HG03378 (cell line): ENCODE measurements around the gene MYO1D.
"Not testable (repeated sequence)": the region's sequence is repeated elsewhere in the genome, so short reads cannot be mapped to it uniquely, and the experiment has no call there.

Experiments
- ATAC-seq: cut with Tn5 transposase; IDR thresholded peaks from one replicate; pipeline ENCODE4 v1.9.1; 2021; ENCODE audit warnings: mild to moderate bottlenecking, moderate library complexity; ENCODE audit not compliant: unreplicated experiment

The MYO1D gene

DNA sequence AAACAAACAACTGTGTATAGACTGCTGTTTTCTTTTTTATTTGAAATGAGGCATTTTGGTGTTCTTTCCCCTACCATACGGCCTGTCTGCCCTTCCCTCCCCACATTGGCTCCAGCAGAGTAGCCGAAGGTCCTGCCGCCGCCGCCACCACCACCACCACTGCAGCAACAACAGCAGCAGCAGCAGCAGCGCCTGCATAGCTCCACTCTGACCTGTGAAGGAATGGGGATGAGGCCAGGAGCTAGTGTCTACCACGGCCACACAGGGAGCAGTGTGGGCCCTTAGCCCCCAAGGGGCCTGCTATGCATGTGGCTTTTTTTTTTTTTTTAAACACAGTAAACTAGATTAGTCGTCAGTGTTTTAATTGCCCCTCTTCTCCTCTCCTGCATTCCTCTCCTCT, 395.7 kb downstream of the MYO1D start:
- ATAC-seq = no peak

DNA sequence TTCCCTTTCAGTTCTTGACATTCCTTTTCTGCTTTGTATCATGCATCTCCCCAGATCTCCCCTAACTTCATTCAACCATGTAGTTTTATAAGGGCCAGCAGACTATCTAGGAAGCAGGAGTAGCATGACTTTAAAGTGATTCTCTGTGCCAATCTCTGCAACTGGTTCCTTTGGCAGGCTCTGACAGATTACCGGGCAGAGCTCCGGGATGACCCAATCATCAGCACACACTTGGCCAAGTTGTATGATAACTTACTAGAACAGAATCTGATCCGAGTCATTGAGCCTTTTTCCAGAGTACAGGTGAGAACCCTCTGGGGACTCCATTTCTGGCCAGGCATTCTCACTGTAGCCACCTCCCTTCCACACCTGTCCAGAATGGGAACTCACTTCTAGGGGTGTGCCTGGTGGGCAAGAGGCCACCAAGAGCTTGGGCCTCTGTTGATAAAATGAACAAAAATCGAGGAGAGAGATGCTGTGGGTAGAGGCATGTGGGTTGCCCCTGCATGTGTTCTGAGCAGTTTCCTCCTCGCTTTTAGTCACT, 397.8 kb downstream of the MYO1D start:
- no peak for ATAC-seq

DNA sequence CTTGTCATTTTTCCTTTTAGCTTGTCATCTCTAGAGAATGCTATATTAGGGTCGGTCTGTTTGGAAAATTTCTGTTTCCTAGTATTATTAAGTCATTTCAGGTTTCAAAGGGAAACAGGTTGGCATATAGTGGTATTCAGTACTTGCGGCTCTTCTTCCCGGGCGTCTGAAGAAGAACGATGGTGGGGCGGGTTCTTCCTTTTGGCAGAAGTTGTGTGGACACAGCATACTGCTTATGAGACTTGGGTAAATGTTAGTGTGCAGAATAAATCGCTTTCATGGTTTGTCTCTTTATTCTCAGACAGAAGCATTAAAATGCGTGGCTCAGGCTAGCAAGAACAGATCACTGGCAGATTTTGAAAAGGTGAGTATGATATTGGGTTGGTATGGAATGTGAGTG, 399.7 kb downstream of the MYO1D start:
- ATAC-seq = no peak

DNA sequence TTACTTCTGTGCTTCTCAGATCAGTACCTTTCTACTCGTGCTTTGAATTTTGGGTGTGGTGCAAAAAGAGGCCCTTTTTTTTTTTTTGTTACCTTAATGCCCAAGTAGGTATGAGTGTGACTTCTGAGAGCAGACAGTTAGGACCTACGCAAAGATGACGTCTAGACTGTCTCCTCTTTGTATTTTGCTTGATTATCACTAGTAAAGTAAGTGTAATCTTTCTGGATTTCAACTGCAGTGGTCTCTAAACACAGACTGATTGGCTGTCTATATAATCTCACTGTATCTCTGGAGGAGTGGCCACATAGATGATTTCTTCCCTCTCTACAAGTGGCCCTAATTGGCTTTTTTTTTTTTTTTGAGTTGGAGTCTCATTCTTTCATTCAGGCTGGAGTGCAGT, 401.7 kb downstream of the MYO1D start:
- no peak for ATAC-seq

DNA sequence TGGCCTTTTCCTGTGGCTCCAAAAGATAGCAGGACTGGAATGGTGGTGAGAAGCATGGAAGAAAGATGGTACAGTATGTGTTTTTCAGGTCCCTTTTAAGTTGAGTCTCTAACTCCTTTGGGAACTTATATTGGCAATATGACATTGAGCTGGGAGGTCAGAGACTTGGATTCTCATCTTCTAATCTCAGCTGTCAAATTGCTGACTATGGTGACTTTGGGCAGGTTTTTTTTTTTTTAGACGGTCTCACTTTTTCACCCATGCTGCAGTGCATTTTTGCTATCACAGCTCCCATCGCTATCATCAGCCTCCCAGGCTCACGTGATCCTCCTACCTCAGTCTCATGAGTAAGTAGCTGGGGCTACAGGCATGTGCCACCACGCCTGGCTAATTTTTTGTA, 405.3 kb downstream of the MYO1D start:
- ATAC-seq = no peak

DNA sequence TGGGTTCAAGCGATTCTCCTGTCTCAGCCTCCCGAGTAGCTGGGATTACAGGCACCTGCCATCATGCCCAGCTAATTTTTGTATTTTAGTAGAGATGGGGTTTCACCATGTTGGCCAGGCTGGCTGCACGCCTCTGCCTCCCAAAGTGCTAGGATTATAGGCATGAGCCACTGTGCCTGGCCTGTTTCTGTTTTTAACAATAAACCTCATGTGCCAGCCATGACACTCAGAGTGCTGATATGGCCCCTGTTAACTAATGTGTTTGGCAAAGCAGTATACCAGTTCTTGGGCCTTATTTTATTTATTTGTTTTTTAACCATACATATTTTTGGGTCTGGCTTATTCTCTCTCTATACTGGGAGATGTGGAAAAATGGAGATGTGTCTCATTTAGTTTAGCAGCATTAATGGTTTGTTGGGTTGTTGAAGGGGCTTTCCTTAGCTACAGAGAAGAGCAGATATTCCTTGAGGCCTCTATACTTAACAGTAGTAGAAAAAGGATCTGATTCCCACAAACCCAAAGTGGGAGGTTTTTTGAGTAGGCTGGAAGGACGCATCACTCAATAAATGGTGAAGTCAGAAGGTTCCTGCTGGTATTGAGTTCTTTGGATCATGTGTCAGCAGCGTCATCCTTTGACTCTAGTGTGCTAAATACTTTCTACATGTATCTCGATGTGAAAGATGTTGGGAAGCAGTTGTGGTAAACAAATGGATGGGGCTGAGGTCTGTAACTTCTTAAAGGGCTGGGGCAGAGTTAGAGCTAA, 406.3 kb downstream of the MYO1D start:
- ATAC-seq = no peak

DNA sequence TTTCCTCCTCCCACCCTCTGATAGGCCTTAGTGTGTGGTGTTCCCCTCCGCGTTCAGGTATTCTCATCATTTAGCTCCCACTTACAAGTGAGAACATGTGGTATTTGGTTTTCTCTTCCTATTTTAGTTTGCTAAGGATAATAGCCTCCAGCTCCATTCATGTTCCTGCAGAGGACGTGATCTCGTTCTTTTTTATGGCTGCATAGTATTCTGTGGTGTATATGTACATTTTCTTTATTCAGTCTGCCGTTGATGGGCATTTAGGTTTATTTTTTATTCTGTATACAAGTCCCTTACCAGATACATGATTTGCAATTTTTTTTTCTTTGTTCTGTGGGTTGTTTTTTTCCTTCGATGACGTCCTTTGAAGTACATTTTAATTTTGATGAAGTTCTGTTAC, 409.0 kb downstream of the MYO1D start:
- no peak for ATAC-seq

DNA sequence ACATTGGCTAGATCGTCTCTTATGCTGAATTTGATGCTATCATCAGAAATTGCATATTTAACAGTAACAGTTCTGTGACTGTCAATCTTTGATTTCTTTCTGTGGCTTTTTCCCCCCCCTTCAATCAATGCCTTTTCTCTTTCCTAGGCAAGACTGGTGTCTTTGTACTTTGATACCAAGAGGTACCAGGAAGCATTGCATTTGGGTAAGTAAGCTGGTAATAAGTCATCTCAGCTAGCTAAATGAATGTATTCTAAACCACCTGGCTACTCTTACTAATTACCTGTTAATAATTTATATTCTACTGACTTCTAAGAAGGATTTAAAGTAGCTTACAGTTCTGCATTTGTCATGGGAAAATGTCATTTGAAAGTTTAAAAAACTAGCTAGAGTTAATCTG, 412.6 kb downstream of the MYO1D start:
- ATAC-seq = no peak

DNA sequence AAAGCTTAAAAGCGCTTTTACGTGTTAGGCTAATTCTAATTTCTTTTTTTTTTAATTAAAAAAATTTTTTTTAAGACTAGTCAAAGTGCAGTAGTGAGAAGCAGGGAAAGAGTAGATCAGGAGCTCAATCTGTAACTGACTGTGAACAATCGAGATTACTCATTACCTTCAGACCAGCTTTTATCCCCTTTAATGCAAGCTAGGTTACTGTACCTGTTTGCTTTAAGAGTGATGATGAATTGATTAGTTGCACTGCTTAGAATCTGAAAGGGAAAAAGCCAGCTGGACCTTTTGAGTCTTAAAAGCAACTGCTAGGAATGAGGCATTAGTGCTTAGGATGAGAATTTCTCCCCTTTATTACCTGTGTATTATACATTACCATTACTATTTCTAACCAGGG, 413.6 kb downstream of the MYO1D start:
- ATAC-seq = no peak

DNA sequence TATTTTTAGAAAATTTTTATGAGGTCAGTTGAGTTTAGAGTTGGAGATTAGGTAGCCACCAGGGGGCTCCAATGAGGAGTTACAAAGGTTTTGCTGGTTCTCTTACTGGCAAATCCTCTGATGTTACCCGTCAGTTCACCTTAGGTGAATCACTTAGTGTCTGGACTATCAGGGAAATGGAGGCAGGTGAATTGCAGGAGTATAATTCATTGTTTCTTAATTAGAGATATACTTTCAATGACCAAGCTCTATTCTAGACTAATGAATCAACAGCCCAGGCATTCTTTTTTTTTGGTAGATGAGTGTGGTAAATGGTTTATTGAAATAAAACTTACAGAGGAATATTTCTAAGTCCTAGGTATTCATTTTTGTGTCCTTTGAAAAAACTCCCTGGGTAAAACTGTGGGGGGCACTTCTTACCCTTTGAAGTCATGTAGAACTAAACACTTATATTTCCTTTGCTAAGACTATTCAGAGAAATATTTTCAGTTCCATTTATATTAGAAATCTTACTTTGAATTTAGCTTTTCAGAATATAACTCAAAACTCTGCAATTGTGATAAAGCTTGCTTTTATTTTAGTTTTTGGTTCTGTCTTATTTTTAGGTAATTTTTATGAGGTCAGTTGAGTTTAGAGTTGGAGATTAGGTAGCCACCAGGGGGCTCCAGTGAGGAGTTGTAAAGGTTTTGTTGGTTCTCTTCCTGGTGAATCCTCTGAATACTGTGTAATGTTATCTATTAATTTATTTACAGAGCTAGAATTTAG, 414.9 kb downstream of the MYO1D start:
- ATAC-seq = no peak

DNA sequence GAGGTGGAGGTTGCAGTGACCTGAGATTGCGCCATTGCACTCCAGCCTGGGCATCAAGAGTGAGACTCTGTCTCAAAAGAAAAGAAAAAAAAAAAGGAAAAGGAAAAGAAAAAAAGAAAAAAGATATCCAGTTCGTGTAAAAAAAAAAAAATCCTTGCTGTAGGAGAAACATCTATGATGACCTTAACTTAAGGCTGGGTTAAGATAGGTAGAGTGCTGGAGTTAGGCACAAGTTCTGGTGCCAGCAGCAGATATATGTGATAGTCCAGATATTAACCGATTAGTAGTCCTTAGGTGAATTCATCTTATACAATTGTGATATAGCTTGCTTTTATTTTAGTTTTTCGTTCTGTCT, 415.4 kb downstream of the MYO1D start:
- ATAC-seq = no peak

DNA sequence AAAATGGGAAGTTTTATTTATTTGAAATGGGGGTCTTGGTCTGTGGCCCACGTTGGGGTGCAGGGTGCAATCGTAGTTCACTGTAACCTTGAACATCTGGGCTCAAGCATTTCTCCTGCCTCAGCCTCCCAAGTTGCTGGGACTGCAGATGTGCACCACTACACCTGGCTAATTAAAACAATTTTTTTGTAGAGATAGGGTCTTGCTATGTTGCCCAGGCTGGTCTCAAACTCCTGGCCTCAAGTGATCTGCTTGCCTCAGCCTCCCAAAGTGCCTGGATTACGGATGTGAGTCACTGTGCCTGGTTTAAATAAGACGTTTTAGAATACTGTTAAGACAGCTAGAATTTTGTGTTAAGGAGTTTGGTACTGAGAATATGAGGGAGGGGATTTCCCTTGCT, 416.9 kb downstream of the MYO1D start:
- ATAC-seq = no peak

DNA sequence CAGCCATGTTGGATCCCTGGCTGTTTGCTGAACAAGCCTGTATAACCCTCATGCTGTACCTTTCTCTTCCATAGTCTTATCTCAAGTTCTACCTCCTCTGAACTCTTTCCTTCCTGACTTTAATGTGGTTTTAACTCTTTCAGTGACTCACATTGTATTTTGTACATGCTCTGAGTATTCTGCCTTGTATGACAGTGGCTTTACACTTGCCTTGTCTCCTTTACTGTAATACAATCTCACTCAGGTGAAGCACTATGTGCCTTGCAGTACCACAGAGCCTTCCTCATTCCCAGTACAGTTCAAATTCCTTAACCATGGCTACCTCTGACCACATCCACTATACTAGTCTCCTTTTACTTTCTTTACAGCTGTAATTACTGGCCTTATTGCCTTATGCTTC, 418.6 kb downstream of the MYO1D start:
- no peak for ATAC-seq

DNA sequence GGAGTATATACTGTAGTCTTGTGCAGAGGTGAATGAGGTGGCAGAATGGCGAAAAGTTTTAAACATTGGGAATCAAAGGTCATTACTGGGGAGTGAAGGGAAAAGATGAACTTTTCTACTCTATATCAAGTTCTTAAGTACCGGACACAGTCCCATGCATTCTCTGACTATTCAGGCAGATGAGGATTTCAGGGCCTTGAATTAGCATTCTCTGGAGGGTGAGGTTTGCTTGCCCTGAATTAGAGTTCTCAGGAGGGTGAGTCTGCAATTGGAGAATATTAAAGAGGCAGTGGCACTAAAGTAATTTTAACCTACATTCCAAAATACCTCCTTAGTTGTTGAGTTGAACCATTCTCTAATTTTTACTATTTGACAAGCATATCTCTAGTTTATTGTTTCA, 423.6 kb downstream of the MYO1D start:
- no peak for ATAC-seq

DNA sequence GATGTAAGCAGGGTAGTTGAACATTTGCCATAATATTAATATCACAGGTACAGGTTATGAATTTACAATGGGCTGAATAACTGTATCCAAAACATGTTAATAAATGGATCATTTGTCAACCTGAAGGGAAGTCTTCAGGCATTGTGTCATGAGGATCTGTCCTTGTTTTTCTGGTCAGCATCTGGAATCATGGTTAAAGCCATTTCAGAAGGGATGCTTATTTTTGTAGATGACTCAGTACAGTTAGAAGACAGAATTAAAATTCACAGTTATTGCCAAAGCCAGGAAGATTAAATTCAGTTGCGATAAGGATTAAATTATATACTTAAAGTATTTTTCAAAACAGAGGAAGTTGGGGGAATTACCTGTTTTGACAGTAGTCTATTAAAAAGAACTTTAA, 424.6 kb downstream of the MYO1D start:
- ATAC-seq = no peak

DNA sequence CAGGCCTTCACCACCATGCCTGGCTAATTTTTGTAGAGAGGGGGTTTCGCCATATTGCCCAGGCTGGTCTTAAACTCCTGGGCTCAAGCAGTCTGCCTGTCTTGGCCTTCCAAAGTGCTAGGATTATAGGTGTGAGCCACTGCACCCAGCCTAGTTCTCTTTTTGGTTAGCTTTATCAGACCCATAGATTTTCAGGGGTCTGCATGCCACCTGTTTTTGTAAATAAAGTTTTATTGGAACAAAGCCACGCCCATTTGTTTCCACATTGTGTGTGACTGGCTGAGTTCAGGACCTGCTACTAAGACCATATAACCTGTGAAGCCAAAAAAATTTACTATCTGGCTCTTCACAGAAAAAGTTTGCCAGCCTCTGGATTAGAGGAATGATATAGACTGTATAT, 425.0 kb downstream of the MYO1D start:
- ATAC-seq = no peak

DNA sequence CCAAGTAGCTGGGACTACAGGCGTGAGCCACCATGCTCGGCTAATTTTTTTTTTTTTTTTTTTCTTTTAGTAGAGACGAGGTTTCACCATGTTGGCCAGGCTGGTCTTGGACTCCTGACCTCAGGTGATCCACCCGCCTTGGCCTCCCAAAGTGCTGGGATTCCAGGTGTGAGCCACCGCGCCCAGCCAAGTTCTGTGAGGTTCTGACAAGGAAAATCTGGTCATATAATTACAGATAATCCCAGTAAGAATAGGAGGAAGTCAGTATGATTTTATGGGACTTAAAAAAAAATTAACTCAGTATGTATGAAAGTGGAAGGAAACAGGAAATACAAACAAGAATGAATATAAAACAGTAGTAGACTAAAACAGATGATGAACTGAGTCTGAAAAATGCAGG, 426.5 kb downstream of the MYO1D start:
- ATAC-seq = not testable (repeated sequence)

DNA sequence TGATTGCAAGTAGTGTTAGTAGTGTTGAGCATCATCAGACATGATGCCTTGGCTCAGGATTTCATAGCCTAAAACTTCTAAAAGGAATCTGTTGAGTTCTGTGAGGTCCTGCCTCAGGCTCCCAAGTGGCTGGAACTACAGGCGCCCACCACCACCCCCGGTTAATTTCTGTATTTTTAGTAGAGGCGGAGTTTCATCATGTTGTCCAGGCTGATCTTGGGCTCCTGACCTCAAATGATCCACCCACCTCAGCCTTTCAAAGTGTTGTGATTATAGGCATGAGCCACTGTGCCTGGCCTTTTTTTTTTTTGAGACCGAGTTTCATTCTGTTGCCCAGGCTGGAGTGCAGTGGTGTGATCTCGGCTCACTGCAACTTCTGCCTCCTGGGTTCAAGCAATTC, 427.0 kb downstream of the MYO1D start:
- no peak for ATAC-seq

DNA sequence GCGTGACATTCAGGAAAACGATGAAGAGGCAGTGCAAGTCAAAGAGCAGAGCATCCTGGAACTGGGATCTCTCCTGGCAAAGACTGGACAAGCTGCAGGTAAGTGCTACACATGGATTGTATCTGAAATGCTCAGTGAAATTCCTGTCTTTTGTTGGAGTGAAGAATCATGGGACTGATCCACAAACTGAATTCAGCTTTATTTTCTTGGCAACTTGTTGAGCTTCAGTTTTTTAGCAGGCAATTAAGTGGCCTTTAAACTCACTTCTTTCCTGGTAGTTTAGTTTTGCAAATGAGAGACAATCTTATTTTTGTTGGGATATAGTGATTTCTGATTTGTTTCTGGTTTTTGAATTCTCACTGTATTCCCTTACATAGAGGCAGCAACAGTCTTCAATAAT, 430.0 kb downstream of the MYO1D start:
- no peak for ATAC-seq

DNA sequence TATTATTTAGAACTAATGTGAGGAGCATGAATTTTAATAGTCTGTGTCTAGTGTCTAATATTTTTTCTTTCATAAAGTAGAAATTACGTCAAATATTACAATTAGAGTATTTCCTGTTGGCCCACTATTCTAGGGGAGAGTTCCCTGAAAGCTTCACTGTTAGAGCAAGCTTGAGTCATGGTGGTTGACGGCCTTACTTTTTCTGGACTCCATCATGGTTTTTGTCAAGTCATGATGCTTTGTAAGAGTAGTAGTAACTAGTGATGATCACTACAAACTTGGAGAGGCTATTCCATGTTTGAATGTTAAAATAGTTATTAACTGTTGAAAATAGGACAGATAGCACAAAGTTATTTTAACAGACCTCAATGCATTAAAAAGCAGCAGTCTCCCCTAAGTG, 431.0 kb downstream of the MYO1D start:
- no peak for ATAC-seq

DNA sequence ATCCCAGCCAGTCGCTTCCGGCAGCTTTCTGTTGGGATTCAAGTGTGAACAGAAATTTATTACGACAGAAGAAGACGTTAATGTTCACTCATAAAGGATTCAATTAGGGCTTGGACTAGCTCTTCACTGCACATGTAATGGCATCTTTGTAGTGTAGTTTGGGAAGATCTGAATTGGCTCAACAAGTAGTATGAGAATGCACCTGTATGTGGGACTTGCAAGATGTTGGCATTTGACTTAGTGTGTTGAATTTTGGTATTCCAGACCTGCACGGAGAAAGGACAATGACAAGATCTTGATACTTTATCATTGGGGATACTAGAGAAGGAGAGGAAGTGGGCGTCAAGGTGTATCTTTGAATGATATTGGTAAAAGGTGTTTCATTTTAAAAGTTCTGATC, 431.4 kb downstream of the MYO1D start:
- ATAC-seq = no peak

DNA sequence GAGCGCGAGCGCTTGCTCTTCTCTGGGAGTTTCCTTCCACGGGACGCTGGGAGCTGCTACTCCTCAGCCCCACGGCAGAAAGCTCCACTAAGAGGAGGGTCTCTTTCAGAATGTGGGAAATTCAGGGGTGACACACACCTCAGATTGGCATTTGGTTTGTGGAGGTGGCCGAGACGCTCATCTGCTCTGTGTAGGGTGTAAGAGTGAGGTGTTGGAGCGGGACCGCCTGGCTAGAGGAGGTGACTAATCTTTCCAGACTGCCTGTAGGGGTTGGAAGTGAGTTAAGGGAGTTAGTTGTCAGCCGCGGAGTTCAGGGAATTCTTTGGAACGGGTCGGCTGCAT, 431.9 kb downstream of the MYO1D start:
- ATAC-seq = peak; percentile 21
